ENCODE results near the gene CCK. TPM values are rescaled to one million over a fixed set of nuclear protein-coding genes. Genes with fewer than 3 reads are reported as not detected.
A peak's percentile ranks its signal among the peaks of the same experiment; 100 is the strongest.

The CCK gene
- total and polyA plus RNA-seq, 4 donors, result 0.28 to 1.2 (median 0.41) TPM; not detected in 1

DNA sequence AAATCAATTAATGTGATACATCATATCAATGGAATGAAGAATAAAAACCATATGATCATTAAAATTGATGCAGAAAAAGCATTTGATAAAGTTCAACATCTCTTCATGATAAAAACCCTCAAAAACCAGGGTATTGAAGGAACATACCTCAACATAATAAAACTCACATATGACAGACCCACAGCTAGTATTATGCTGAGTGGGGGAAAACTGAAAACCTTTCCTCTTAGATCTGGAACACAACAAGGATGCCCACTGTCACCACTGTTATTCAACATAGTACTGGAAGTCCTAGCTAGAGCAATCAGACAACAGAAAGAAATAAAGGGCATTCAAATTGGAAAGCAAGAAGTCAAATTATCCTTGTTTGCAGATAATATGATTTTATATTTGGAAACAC, 30.5 kb downstream of the CCK start:
- TF ChIP-seq, protein P1, sequence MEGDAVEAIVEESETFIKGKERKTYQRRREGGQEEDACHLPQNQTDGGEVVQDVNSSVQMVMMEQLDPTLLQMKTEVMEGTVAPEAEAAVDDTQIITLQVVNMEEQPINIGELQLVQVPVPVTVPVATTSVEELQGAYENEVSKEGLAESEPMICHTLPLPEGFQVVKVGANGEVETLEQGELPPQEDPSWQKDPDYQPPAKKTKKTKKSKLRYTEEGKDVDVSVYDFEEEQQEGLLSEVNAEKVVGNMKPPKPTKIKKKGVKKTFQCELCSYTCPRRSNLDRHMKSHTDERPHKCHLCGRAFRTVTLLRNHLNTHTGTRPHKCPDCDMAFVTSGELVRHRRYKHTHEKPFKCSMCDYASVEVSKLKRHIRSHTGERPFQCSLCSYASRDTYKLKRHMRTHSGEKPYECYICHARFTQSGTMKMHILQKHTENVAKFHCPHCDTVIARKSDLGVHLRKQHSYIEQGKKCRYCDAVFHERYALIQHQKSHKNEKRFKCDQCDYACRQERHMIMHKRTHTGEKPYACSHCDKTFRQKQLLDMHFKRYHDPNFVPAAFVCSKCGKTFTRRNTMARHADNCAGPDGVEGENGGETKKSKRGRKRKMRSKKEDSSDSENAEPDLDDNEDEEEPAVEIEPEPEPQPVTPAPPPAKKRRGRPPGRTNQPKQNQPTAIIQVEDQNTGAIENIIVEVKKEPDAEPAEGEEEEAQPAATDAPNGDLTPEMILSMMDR (IDR thresholded peaks at IDR 0.05; ENCODE audit: control extremely low read depth, extremely low read depth), result no peak
- no peaks in the 10 kb centered on the region for H3K27me3 ChIP-seq (ENCODE audit: control insufficient read depth in 3 of 3, insufficient read depth in 3 of 3, low read length in 2 of 3)
- no peak for ATAC-seq (ENCODE audit: insufficient read depth, low FRiP score)
- peaks cover 0 to 5% (median 3%) of the 10 kb centered on the region in 4 donors for H3K9me3 ChIP-seq (ENCODE audit: control insufficient read depth in 4 of 4, insufficient read depth in 3 of 4, low read length in 3 of 4)
- no peak overlapping the region for H3K4me3 ChIP-seq
- no peak overlapping the region for H3K9ac ChIP-seq (ENCODE audit: insufficient read depth in 1 of 2, low read length in 2 of 2)
- no peaks in the 10 kb centered on the region for H3K36me3 ChIP-seq (ENCODE audit: control insufficient read depth in 4 of 4, insufficient read depth in 4 of 4, low read length in 4 of 4)
- H3K27ac ChIP-seq (ENCODE audit: low read depth in 1 of 2, low read length in 1 of 2), result no peak overlapping the region
- no peak for DNase-seq
- no peaks in the 10 kb centered on the region for H3K4me1 ChIP-seq (ENCODE audit: control insufficient read depth in 5 of 5, insufficient read depth in 5 of 5, low read length in 5 of 5)

DNA sequence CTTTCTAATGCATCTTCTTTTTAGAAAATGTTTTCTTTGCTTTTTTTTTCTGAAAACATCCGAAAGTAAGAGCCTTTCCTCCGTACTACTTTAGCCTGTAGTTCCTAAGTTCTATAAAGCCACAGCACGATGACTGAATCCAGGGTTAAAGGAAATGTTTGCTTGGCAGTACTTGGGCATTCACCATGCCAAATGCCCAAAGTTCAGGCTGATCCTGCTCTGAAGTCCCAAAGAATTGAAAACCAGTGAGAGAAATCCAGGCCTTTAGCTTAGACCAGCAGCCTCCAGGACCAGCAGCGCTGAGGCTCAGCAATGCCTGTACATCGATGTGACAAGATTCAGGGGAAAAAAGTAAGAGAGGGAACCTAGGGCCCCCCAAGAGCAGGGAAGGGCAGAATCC, 35.1 kb downstream of the CCK start:
- ATAC-seq (ENCODE audit: insufficient read depth, low FRiP score) (no peak), DNase-seq (no peak)
- TF ChIP-seq, protein P1 (IDR thresholded peaks at IDR 0.05; ENCODE audit: control extremely low read depth, extremely low read depth), result no peak
- Histone ChIP-seq H3K9me3 (ENCODE audit: control insufficient read depth in 4 of 4, insufficient read depth in 3 of 4, low read length in 3 of 4) (peaks cover 0 to 1% (median 0%) of the 10 kb centered on the region in 4 donors), H3K9ac (ENCODE audit: insufficient read depth in 1 of 2, low read length in 2 of 2) (no peak overlapping the region), H3K27ac (ENCODE audit: low read depth in 1 of 2, low read length in 1 of 2) (no peak overlapping the region), H3K36me3 (ENCODE audit: control insufficient read depth in 4 of 4, insufficient read depth in 4 of 4, low read length in 4 of 4) (peaks cover 0 to 2% (median 0%) of the 10 kb centered on the region in 4 donors), H3K4me3 (no peak overlapping the region), H3K4me1 (ENCODE audit: control insufficient read depth in 5 of 5, insufficient read depth in 5 of 5, low read length in 5 of 5) (peaks cover 0 to 2% (median 0%) of the 10 kb centered on the region in 5 donors), H3K27me3 (ENCODE audit: control insufficient read depth in 3 of 3, insufficient read depth in 3 of 3, low read length in 2 of 3) (no peaks in the 10 kb centered on the region)
- 85 to 92% methylated on average over 5 of the region's 5 CpGs for WGBS, 2 donors

DNA sequence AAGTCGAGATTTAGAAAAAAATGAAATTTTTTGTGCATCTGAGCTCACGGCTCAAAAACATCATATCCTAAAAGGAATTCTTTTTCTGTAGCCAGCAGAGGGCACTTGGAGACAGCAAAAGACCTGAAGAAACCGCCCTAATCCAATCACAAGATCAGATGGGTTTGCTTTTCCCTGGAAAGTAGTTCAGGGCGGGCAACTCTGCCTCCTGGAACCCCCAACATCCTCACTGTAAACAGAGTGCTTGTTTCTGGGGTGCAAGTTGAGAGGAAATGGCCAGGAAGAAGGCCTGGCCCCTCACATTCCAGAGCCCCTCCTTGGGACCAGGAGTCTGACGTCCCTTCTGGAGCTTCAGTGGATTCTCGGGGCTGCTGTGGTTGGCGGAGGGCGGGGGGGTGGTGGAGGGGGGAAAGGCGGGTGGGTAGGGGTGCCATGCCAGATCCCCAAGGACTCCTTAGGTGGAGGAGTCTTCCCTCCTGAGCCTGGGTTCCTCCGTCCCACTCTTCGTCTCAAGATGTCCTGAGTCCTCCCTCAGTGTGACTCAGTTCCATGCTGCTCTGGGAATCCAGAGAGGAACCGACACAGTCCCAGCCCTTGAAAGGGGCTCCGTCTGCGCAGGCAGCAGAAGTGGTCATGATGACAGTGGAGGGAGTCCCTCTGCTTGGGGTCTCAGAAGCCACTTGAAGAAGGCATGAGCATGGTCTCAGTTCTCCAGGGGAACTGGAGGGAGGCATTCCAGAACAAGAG, 35.9 kb downstream of the CCK start:
- peak; percentile 22 to 71 (median 71) for DNase-seq

More for the DNA sequence above, 35.9 kb downstream of the CCK start:
- H3K27ac ChIP-seq (ENCODE audit: low read depth in 1 of 2, low read length in 1 of 2), result no peak overlapping the region
- H3K27me3 ChIP-seq (ENCODE audit: control insufficient read depth in 3 of 3, insufficient read depth in 3 of 3, low read length in 2 of 3), result no peaks in the 10 kb centered on the region
- peaks cover 0 to 2% (median 0%) of the 10 kb centered on the region in 4 donors for H3K36me3 ChIP-seq (ENCODE audit: control insufficient read depth in 4 of 4, insufficient read depth in 4 of 4, low read length in 4 of 4)
- peaks cover 0 to 1% (median 0%) of the 10 kb centered on the region in 4 donors for H3K9me3 ChIP-seq (ENCODE audit: control insufficient read depth in 4 of 4, insufficient read depth in 3 of 4, low read length in 3 of 4)
- WGBS, 2 donors, result 50 to 56% methylated on average over 14 of the region's 14 CpGs
- peaks cover 0 to 2% (median 0%) of the 10 kb centered on the region in 5 donors for H3K4me1 ChIP-seq (ENCODE audit: control insufficient read depth in 5 of 5, insufficient read depth in 5 of 5, low read length in 5 of 5)
- H3K9ac ChIP-seq (ENCODE audit: insufficient read depth in 1 of 2, low read length in 2 of 2), result no peak overlapping the region
- TF ChIP-seq, protein P1 (IDR thresholded peaks at IDR 0.05; ENCODE audit: control extremely low read depth, extremely low read depth), result peak; percentile 9
- H3K4me3 ChIP-seq, result no peak overlapping the region
- no peak for ATAC-seq (ENCODE audit: insufficient read depth, low FRiP score)
